HG03135 (cell line): ENCODE measurements around the gene NT5C1A.

Experiments
- ATAC-seq: cut with Tn5 transposase; IDR thresholded peaks from one replicate; pipeline ENCODE4 v1.9.1; 2021; ENCODE audit warnings: mild to moderate bottlenecking, moderate library complexity; ENCODE audit not compliant: unreplicated experiment

Gene NT5C1A

GRCh38 chr1:39639305-39640130 lies 32.4 kb downstream of the NT5C1A start, which contains the start of gene HEYL:
HEYL (minus strand) TSS chr1:39639643; CDS start chr1:39639625, 18 bp downstream.
- ATAC-seq, result no peak

GRCh38 chr1:39638965-39639304 lies 33.0 kb downstream of the NT5C1A start:
- no peak for ATAC-seq

GRCh38 chr1:39637361-39637760 lies 34.5 kb downstream of the NT5C1A start:
- no peak for ATAC-seq

- no peak for ATAC-seq
Observed at GRCh38 chr1:39635871-39636210, 36.1 kb downstream of the NT5C1A start.

- ATAC-seq, result no peak
Observed at GRCh38 chr1:39635205-39635870, 36.6 kb downstream of the NT5C1A start.

GRCh38 chr1:39633422-39633821 lies 38.5 kb downstream of the NT5C1A start:
- ATAC-seq, result no peak

- no peak for ATAC-seq
Observed at GRCh38 chr1:39632682-39633417, 39.1 kb downstream of the NT5C1A start.

- no peak for ATAC-seq
Observed at GRCh38 chr1:39632323-39632681, 39.6 kb downstream of the NT5C1A start.

- no peak for ATAC-seq
Observed at GRCh38 chr1:39631361-39632322, 40.3 kb downstream of the NT5C1A start.

- ATAC-seq, result no peak
Observed at GRCh38 chr1:39628807-39629350, 43.0 kb downstream of the NT5C1A start.

- ATAC-seq, result no peak
Observed at GRCh38 chr1:39626646-39627045, 45.3 kb downstream of the NT5C1A start.

- ATAC-seq, result no peak
Observed at GRCh38 chr1:39625462-39626273, 46.2 kb downstream of the NT5C1A start.

- no peak for ATAC-seq
Observed at GRCh38 chr1:39625009-39625408, 46.9 kb downstream of the NT5C1A start.

GRCh38 chr1:39623053-39623452 lies 48.9 kb downstream of the NT5C1A start:
- ATAC-seq, result no peak

GRCh38 chr1:39622427-39622826 lies 49.5 kb downstream of the NT5C1A start:
- ATAC-seq, result no peak

GRCh38 chr1:39620659-39621165 lies 51.2 kb downstream of the NT5C1A start:
- no peak for ATAC-seq

GRCh38 chr1:39617488-39618049 lies 54.3 kb downstream of the NT5C1A start:
- no peak for ATAC-seq

GRCh38 chr1:39615086-39615673 lies 56.7 kb downstream of the NT5C1A start:
- ATAC-seq, result no peak

- no peak for ATAC-seq
Observed at GRCh38 chr1:39614488-39614887, 57.4 kb downstream of the NT5C1A start.
